Mesenchymal stem cell (in vitro differentiated cells and primary cell): ENCODE measurements around the gene PSME4.

Source experiments
- DNase-seq: peaks from one replicate; pipeline ENCODE4 v3.0.0-alpha.2; 2013
- H2AFZ ChIP-seq: one replicate; pipeline ENCODE4 v1.6.1; 2013; ENCODE audit warnings: low read depth, mild to moderate bottlenecking, control low read depth, inconsistent platforms, low read length, moderate library complexity
- H2AK5ac ChIP-seq: 2 replicates; pipeline ENCODE4 v1.6.1; 2013; ENCODE audit warnings: low read length, moderate library complexity, mild to moderate bottlenecking, inconsistent platforms; ENCODE audit not compliant: severe bottlenecking
- H2BK120ac ChIP-seq: one replicate; pipeline ENCODE4 v1.6.1; 2013; ENCODE audit warnings: low read depth, mild to moderate bottlenecking, inconsistent platforms, low read length, moderate library complexity
- H2BK12ac ChIP-seq, 2 experiments: one replicate each; pipeline ENCODE4 v1.6.1; 2013; ENCODE audit warnings: inconsistent platforms in 2 of 2, low read length in 2 of 2, mild to moderate bottlenecking in 2 of 2, moderate library complexity in 2 of 2, control low read depth in 1 of 2
- H2BK15ac ChIP-seq: one replicate; pipeline ENCODE4 v1.6.1; 2013; ENCODE audit warnings: mild to moderate bottlenecking, low read depth, inconsistent platforms; ENCODE audit not compliant: poor library complexity, severe bottlenecking
- H2BK5ac ChIP-seq: 2 replicates; pipeline ENCODE4 v1.6.1; 2013; ENCODE audit warnings: low read depth, mild to moderate bottlenecking, low read length, control low read depth, inconsistent platforms; ENCODE audit not compliant: poor library complexity, severe bottlenecking
- H3K14ac ChIP-seq, 2 experiments: one replicate each; pipeline ENCODE4 v1.6.1; 2013; ENCODE audit warnings: inconsistent platforms in 2 of 2, low read length in 2 of 2, control low read depth in 1 of 2, mild to moderate bottlenecking in 1 of 2, moderate library complexity in 1 of 2
- H3K18ac ChIP-seq, 2 experiments: one replicate each; pipeline ENCODE4 v1.6.1; 2013; ENCODE audit warnings: inconsistent platforms in 2 of 2, low read length in 2 of 2, control low read depth in 1 of 2, low read depth in 1 of 2, mild to moderate bottlenecking in 1 of 2
- H3K23ac ChIP-seq, 2 experiments: one replicate each; pipeline ENCODE4 v1.6.1; 2013; ENCODE audit warnings: inconsistent platforms in 2 of 2, low read length in 2 of 2, mild to moderate bottlenecking in 2 of 2, moderate library complexity in 2 of 2, control low read depth in 1 of 2
- H3K27ac ChIP-seq: 2 replicates; pipeline ENCODE4 v1.5.1; 2013; ENCODE audit warnings: mild to moderate bottlenecking, moderate library complexity, low read length, control low read depth, inconsistent platforms; ENCODE audit not compliant: poor library complexity, severe bottlenecking
- H3K27me3 ChIP-seq, 2 experiments: 2 replicates each; pipeline versions ENCODE4 v1.6.1 to v1.7.0; 2013; ENCODE audit warnings: low read length in 2 of 2, mild to moderate bottlenecking in 2 of 2, moderate library complexity in 2 of 2, control low read depth in 1 of 2, inconsistent platforms in 1 of 2; ENCODE audit not compliant: control insufficient read depth in 1 of 2, insufficient read depth in 1 of 2
- H3K36me3 ChIP-seq, 2 experiments: 2 replicates each; pipeline versions ENCODE4 v1.6.1 to v1.7.0; 2013; ENCODE audit warnings: low read length in 2 of 2, control low read depth in 1 of 2, inconsistent platforms in 1 of 2, low read depth in 1 of 2, mild to moderate bottlenecking in 1 of 2; ENCODE audit not compliant: insufficient read depth in 2 of 2, control insufficient read depth in 1 of 2
- H3K4ac ChIP-seq, 2 experiments: one replicate each; pipeline ENCODE4 v1.6.1; 2013; ENCODE audit warnings: inconsistent platforms in 2 of 2, low read length in 2 of 2, mild to moderate bottlenecking in 2 of 2, moderate library complexity in 2 of 2, control low read depth in 1 of 2, low read depth in 1 of 2
- H3K4me1 ChIP-seq: 2 replicates; pipeline ENCODE4 v1.6.1; 2013; ENCODE audit warnings: low read depth, low read length, control low read depth; ENCODE audit not compliant: control insufficient read depth, insufficient read depth
- H3K4me2 ChIP-seq: 2 replicates; pipeline ENCODE4 v1.6.1; 2013; ENCODE audit warnings: low read length, mild to moderate bottlenecking, inconsistent platforms; ENCODE audit not compliant: poor library complexity, severe bottlenecking
- H3K4me3 ChIP-seq, 2 experiments: 2 replicates each; pipeline versions ENCODE4 v1.5.1 to v1.7.0; 2013; ENCODE audit warnings: low read length in 2 of 2, mild to moderate bottlenecking in 2 of 2, control low read depth in 1 of 2, low read depth in 1 of 2; ENCODE audit not compliant: insufficient read depth in 1 of 2
- H3K79me1 ChIP-seq: replicated peaks from 2 replicates; pipeline ENCODE4 v1.6.1; 2013; ENCODE audit warnings: mild to moderate bottlenecking, control low read depth, low read length, inconsistent platforms; ENCODE audit not compliant: poor library complexity, severe bottlenecking
- H3K9ac ChIP-seq: 2 replicates; pipeline ENCODE4 v1.7.0; 2013; ENCODE audit warnings: mild to moderate bottlenecking, low read length, moderate library complexity
- H3K9me3 ChIP-seq: 2 replicates; pipeline ENCODE4 v1.7.0; 2013; ENCODE audit warnings: mild to moderate bottlenecking, low read length; ENCODE audit not compliant: control insufficient read depth
- H4K8ac ChIP-seq: one replicate; pipeline ENCODE4 v1.6.1; 2013; ENCODE audit warnings: inconsistent platforms, mild to moderate bottlenecking, low read length, moderate library complexity
- H4K91ac ChIP-seq: one replicate; pipeline ENCODE4 v1.6.1; 2013; ENCODE audit warnings: mild to moderate bottlenecking, low read length, inconsistent platforms
- WGBS: methylation state at CpG from one replicate; pipeline ENCODE4 v1.1.7; 2013; ENCODE audit warnings: mixed read lengths; 5-methylcytosine and 5-hydroxymethylcytosine counted together

Gene PSME4

DNA sequence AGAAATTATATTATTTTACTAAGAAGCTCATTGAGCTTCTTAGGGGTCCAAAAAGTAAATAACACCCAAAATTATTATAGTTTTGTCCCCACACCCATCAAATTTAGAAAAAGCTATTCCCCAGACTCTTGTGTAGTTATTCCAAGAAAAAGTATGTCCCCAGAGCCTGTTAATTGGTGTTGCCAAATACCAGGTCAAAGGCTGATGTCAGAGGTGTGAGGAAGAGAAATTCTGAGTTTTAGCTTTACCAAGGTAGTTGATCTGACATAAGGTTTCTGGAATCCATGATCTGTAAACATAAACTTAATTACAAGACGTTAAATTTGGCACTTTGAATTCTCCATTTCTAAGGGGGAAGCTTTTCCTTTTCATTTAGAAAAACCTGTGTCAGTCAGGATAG, 29.3 kb upstream of the PSME4 start:
- H4K91ac ChIP-seq = no peak overlapping the region
- H2BK15ac ChIP-seq = no peak overlapping the region
- H3K4ac ChIP-seq = no peak overlapping the region
- no peak overlapping the region for H2BK12ac ChIP-seq
- no peaks in the 10 kb centered on the region for H3K4me1 ChIP-seq
- no peak overlapping the region for H2AK5ac ChIP-seq
- no peaks in the 10 kb centered on the region for H3K9me3 ChIP-seq
- no peaks in the 10 kb centered on the region for H3K36me3 ChIP-seq
- no peak overlapping the region for H3K27ac ChIP-seq
- no peak overlapping the region for H3K4me3 ChIP-seq
- H3K18ac ChIP-seq = no peak overlapping the region
- H3K27me3 ChIP-seq = no peaks in the 10 kb centered on the region
- no peak overlapping the region for H3K23ac ChIP-seq
- WGBS = 80% methylated on average over 1 of the region's 1 CpG
- no peak overlapping the region for H2BK120ac ChIP-seq
- no peak overlapping the region for H2AFZ ChIP-seq
- H4K8ac ChIP-seq = no peak overlapping the region
- no peak for DNase-seq
- no peak overlapping the region for H3K4me2 ChIP-seq
- H3K14ac ChIP-seq = no peak overlapping the region
- H2BK5ac ChIP-seq = no peak overlapping the region
- no peaks in the 10 kb centered on the region for H3K79me1 ChIP-seq
- H3K9ac ChIP-seq = no peak overlapping the region

DNA sequence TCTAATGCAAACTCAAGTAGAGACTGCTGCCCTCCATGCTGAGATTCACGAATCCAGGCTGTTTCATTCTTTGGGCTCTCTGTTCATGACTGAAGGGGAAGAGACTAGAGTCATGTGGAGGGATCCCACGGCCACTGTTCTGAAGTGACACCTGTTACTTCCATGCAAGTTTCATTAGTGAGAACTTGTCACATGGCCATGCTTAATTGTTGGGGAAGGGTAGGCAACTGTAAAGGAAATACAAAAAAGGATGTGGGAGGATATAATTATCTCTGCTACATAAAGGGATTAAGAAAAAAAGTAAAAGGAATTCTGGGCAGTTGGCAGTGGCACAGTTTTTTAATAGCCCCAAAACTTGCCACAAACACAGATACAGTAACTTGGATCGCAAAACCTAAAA, 28.0 kb upstream of the PSME4 start:
- WGBS = 84% methylated on average over 2 of the region's 3 CpGs

DNA sequence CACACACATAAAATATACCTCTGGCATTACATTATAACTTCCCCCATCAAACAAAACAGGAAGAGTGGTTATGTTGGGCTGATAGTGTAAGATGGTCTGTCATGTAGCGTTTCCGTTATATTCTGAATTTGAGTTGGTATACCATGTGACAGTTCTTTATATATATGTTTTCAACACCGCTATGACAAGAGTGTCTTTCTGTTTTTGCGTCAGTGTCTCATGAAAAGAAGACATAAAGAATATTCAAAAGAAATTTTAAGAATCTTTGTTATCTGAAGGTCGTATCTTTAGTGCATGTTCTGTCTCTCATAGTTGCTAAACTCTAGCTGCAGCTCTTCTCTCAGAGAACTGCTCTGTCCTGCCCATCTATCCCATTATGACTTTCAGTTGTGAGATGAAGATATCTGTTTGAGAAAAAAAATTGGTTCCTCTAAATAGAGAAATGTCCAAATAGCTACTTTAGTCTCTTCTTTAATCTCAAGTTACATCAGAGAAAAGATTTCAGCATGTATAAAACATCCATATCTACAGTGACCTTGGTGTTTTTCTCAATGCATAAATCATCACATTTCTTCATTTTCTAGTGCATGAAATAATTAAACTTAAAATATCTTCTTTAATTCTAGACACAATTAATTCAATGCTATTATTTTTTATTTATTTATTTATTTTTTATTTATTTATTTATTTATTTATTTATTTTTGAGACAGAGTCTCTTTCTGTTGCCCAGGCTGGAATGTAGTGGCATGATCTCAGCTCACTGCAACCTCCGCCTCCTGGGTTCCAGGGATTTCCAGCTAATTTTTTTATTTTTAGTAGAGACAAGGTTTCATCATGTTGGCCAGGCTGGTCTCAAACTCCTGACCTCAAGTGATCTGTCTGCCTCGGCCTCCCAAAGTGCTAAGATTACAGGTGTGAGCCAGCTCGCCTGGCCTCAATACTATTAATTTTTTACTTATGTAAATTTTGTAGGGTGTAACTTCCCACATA, 24.3 kb upstream of the PSME4 start:
- H2AK5ac ChIP-seq = no peak overlapping the region
- no peak overlapping the region for H3K4me2 ChIP-seq
- no peaks in the 10 kb centered on the region for H3K27me3 ChIP-seq
- H2BK15ac ChIP-seq = no peak overlapping the region
- no peak overlapping the region for H3K18ac ChIP-seq
- DNase-seq = no peak
- no peak overlapping the region for H2BK120ac ChIP-seq
- no peak overlapping the region for H2BK12ac ChIP-seq
- no peak overlapping the region for H4K91ac ChIP-seq
- no peaks in the 10 kb centered on the region for H3K4me1 ChIP-seq
- H3K9ac ChIP-seq = no peak overlapping the region
- H2BK5ac ChIP-seq = no peak overlapping the region
- no peak overlapping the region for H3K4me3 ChIP-seq
- no peak overlapping the region for H4K8ac ChIP-seq
- no peak overlapping the region for H2AFZ ChIP-seq
- no peak overlapping the region for H3K27ac ChIP-seq
- no peak overlapping the region for H3K23ac ChIP-seq
- no peak overlapping the region for H3K4ac ChIP-seq
- WGBS = 93% methylated on average over 4 of the region's 8 CpGs
- no peaks in the 10 kb centered on the region for H3K36me3 ChIP-seq
- no peaks in the 10 kb centered on the region for H3K79me1 ChIP-seq
- H3K14ac ChIP-seq = no peak overlapping the region
- no peaks in the 10 kb centered on the region for H3K9me3 ChIP-seq

More for the DNA sequence above, 28.0 kb upstream of the PSME4 start:
- Histone ChIP-seq H3K4me3 (no peak overlapping the region), H3K4me2 (no peak overlapping the region), H3K27me3 (no peaks in the 10 kb centered on the region), H2AK5ac (no peak overlapping the region), H3K18ac (no peak overlapping the region), H4K91ac (no peak overlapping the region), H3K9me3 (no peaks in the 10 kb centered on the region), H2BK120ac (no peak overlapping the region), H2BK15ac (no peak overlapping the region), H3K79me1 (no peaks in the 10 kb centered on the region), H4K8ac (no peak overlapping the region), H2BK12ac (no peak overlapping the region), H3K14ac (no peak overlapping the region), H3K27ac (no peak overlapping the region), H3K23ac (no peak overlapping the region), H2BK5ac (no peak overlapping the region), H2AFZ (no peak overlapping the region), H3K4ac (no peak overlapping the region), H3K9ac (no peak overlapping the region), H3K4me1 (no peaks in the 10 kb centered on the region), H3K36me3 (no peaks in the 10 kb centered on the region)
- no peak for DNase-seq

DNA sequence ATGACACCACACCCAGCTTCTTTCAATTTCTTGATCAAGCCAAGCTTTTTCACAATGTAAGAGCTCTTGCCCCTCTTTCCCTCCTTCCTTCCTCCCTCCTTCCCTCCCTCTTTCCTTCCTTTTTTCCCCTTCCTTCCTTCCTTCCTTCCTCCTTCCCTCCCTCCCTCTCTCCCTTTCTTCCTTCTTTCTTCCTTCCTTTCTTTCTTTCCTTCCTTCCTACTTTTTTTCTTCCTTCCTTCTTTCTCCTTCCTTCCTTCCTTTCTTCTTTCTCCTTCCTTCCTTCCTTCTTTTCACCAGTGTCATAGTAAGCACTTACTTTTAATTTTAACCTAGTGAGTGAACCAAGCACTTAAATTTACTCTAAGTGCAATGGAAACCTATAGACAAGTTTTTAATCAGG, 21.2 kb upstream of the PSME4 start:
- Histone ChIP-seq H2BK5ac (no peak overlapping the region), H3K14ac (no peak overlapping the region)

More for the DNA sequence above, 21.2 kb upstream of the PSME4 start:
- H3K4me3 ChIP-seq = no peak overlapping the region
- H2BK120ac ChIP-seq = no peak overlapping the region
- H3K27me3 ChIP-seq = no peaks in the 10 kb centered on the region
- no peak overlapping the region for H2AFZ ChIP-seq
- H4K8ac ChIP-seq = no peak overlapping the region
- no peak overlapping the region for H4K91ac ChIP-seq
- H3K36me3 ChIP-seq = no peaks in the 10 kb centered on the region
- no peak overlapping the region for H3K27ac ChIP-seq
- H3K4ac ChIP-seq = no peak overlapping the region
- no peaks in the 10 kb centered on the region for H3K4me1 ChIP-seq
- H3K9me3 ChIP-seq = no peaks in the 10 kb centered on the region
- H2BK15ac ChIP-seq = no peak overlapping the region
- H2BK12ac ChIP-seq = no peak overlapping the region
- H3K23ac ChIP-seq = no peak overlapping the region
- H3K79me1 ChIP-seq = peaks cover 10% of the 10 kb centered on the region
- H3K9ac ChIP-seq = no peak overlapping the region
- H3K4me2 ChIP-seq = no peak overlapping the region
- DNase-seq = no peak
- H3K18ac ChIP-seq = no peak overlapping the region
- no peak overlapping the region for H2AK5ac ChIP-seq
